Astrocyte of the spinal cord (primary cell): Measurements from ENCODE around the gene PHETA1.
"Not testable (repeated sequence)": the region's sequence is repeated elsewhere in the genome, so short reads cannot be mapped to it uniquely, and the experiment has no call there.

Experiments used
- DNase-seq: peaks from one replicate; pipeline ENCODE4 v3.0.0; 2011; ENCODE audit warnings: low read depth, low spot score
- H3K4me3 ChIP-seq: 2 replicates; pipeline ENCODE4 v1.5.1; 2011; ENCODE audit warnings: low read depth, mild to moderate bottlenecking, low read length, moderate library complexity
- CTCF ChIP-seq: IDR thresholded peaks from 2 replicates; pipeline ENCODE4 v1.5.1; 2012; ENCODE audit warnings: low read depth, mild to moderate bottlenecking, low read length, inconsistent platforms
- in situ Hi-C: cut with HindIII; loops from 2 replicates; pipeline ENCODE4 v1.10.0; 2017; ENCODE audit warnings: low sequenced_read_pairs

The PHETA1 gene

GRCh38 chr12:111386885-111387284, 18.0 kb upstream of the PHETA1 start:
- no peak for DNase-seq
- no peak overlapping the region for H3K4me3 ChIP-seq
- no peak for TF ChIP-seq CTCF
- in situ Hi-C loops = no loop called here

GRCh38 chr12:111384596-111384995, 15.7 kb upstream of the PHETA1 start:
- no peak overlapping the region for H3K4me3 ChIP-seq
- in situ Hi-C loops = no loop called here
- TF ChIP-seq CTCF = no peak
- DNase-seq = no peak

GRCh38 chr12:111379942-111380554, 11.2 kb upstream of the PHETA1 start:
- H3K4me3 ChIP-seq = no peak overlapping the region
- in situ Hi-C loops = no loop called here
- DNase-seq = no peak
- no peak for TF ChIP-seq CTCF

- TF ChIP-seq CTCF = no peak
- H3K4me3 ChIP-seq = no peak overlapping the region
- no peak for DNase-seq
- in situ Hi-C loops = no loop called here
Measured at GRCh38 chr12:111377440-111377839, 8.5 kb upstream of the PHETA1 start.

GRCh38 chr12:111373231-111373630, 4.3 kb upstream of the PHETA1 start:
- H3K4me3 ChIP-seq, DNase-seq, in situ Hi-C loops: not testable (repeated sequence)

- peak overlapping the region; percentile 82 for H3K4me3 ChIP-seq
- no peak for DNase-seq
- no peak for TF ChIP-seq CTCF
- in situ Hi-C loops = no loop called here
Measured at GRCh38 chr12:111369496-111370220, 763 bp upstream of the PHETA1 start.

- H3K4me3 ChIP-seq = peak overlapping the region; percentile 82
- TF ChIP-seq CTCF = no peak
- no peak for DNase-seq
- in situ Hi-C loops = no loop called here
Measured at GRCh38 chr12:111368291-111368787, 556 bp downstream of the PHETA1 start.
